SK-N-SH (cell line): ENCODE results near the gene VPS13C. TPM values are rescaled to one million over a fixed set of nuclear protein-coding genes. Genes with fewer than 3 reads are reported as not detected.

ENCODE experiments used
- CTCF ChIA-PET: fragments of 300-600, 350-600 bp; formaldehyde crosslinking; extraction: SDS; loops from one replicate; lab custom pipeline; 2021; lab: Yijun Ruan, JAX
- POLR2A ChIA-PET: fragments of 350-600 bp; sonication (Branson Sonifier 250); formaldehyde crosslinking; extraction: SDS; loops from one replicate; lab custom pipeline; 2020; ENCODE audit warnings: antibody characterized with exemption, inconsistent platforms; lab: Yijun Ruan, JAX
- DNase-seq: peaks from one replicate; pipeline ENCODE4 v3.0.0; 2012
- H2AFZ ChIP-seq: fragments of 200-600 bp; sonication (generic); 2 replicates; pipeline ENCODE4 v1.8.1; 2016; ENCODE audit warnings: antibody characterized with exemption, mild to moderate bottlenecking, low read depth
- H3F3A ChIP-seq: fragments of 200-600 bp; sonication (generic); replicated peaks from 2 replicates; pipeline ENCODE3; 2016; ENCODE audit warnings: antibody characterized with exemption, mild to moderate bottlenecking; ENCODE audit not compliant: insufficient read depth
- H3K27ac ChIP-seq, 2 experiments: fragments of 200-500 bp in 1 of 2; fragments of 200-600 bp in 1 of 2; sonication (Bioruptor generic) in 1 of 2; sonication (generic), shearing (Covaris generic) in 1 of 2; 2 replicates each; pipeline versions ENCODE4 v1.5.1 to v1.6.1; 2014 to 2016; ENCODE audit warnings: low read depth in 2 of 2, inconsistent platforms in 1 of 2, low read length in 1 of 2, mild to moderate bottlenecking in 1 of 2, mixed read lengths in 1 of 2
- H3K27me3 ChIP-seq: fragments of 200-600 bp; sonication (generic), shearing (Covaris generic); 2 replicates; pipeline ENCODE4 v1.6.1; 2016; ENCODE audit warnings: mixed run types; ENCODE audit not compliant: insufficient read depth
- H3K36me3 ChIP-seq, 2 experiments: fragments of 200-500 bp in 1 of 2; fragments of 200-600 bp in 1 of 2; sonication (Bioruptor generic) in 1 of 2; sonication (generic) in 1 of 2; replicated peaks in 1 of 2; 2 replicates each; pipeline versions ENCODE3 to v1.5.1; 2014 to 2016; ENCODE audit warnings: low read length in 1 of 2, mild to moderate bottlenecking in 1 of 2; ENCODE audit not compliant: insufficient read depth in 2 of 2, control insufficient read depth in 1 of 2
- H3K4me1 ChIP-seq, 2 experiments: fragments of 200-500 bp in 1 of 2; fragments of 200-600 bp in 1 of 2; sonication (Bioruptor generic) in 1 of 2; sonication (generic), shearing (Covaris generic) in 1 of 2; 2 replicates each; pipeline versions ENCODE4 v1.5.1 to v1.6.1; 2014 to 2016; ENCODE audit warnings: low read depth in 1 of 2, low read length in 1 of 2, mixed run types in 1 of 2; ENCODE audit not compliant: insufficient read depth in 2 of 2, control insufficient read depth in 1 of 2
- H3K4me2 ChIP-seq: fragments of 200-600 bp; sonication (generic), shearing (Covaris generic); 2 replicates; pipeline ENCODE4 v1.6.1; 2017; ENCODE audit warnings: mixed run types
- H3K4me3 ChIP-seq, 2 experiments: fragments of 200-500 bp in 1 of 2; fragments of 200-600 bp in 1 of 2; sonication (Bioruptor generic) in 1 of 2; sonication (generic), shearing (Covaris generic) in 1 of 2; 2 replicates each; pipeline versions ENCODE4 v1.5.1 to v1.8.1; 2014 to 2016; ENCODE audit warnings: low read depth in 2 of 2, inconsistent platforms in 1 of 2, low read length in 1 of 2, mild to moderate bottlenecking in 1 of 2, mixed read lengths in 1 of 2, moderate library complexity in 1 of 2
- H3K79me2 ChIP-seq: fragments of 200-600 bp; sonication (generic); 2 replicates; pipeline ENCODE4 v1.8.1; 2017; ENCODE audit warnings: mild to moderate bottlenecking; ENCODE audit not compliant: insufficient read depth
- H3K9ac ChIP-seq: fragments of 200-600 bp; sonication (generic); 2 replicates; pipeline ENCODE4 v1.6.1; 2017; ENCODE audit warnings: mixed run types
- H3K9me2 ChIP-seq: fragments of 200-600 bp; sonication (generic); 2 replicates; pipeline ENCODE4 v1.6.1; 2017; ENCODE audit warnings: mixed run types
- H3K9me3 ChIP-seq: fragments of 200-600 bp; sonication (generic); 2 replicates; pipeline ENCODE4 v1.6.1; 2017; ENCODE audit warnings: mixed run types, mild to moderate bottlenecking, moderate library complexity
- H4K20me1 ChIP-seq: fragments of 200-600 bp; sonication (generic); 2 replicates; pipeline ENCODE4 v1.6.1; 2017; ENCODE audit warnings: mild to moderate bottlenecking, mixed run types; ENCODE audit not compliant: insufficient read depth
- CTCF ChIP-seq: fragments of 200-600 bp; sonication (generic); IDR thresholded peaks from 2 replicates; pipeline ENCODE4 v1.6.1; 2017; ENCODE audit warnings: antibody characterized with exemption, mild to moderate bottlenecking, moderate library complexity
- FOSL2 ChIP-seq: IDR thresholded peaks from 2 replicates; pipeline ENCODE4 v1.4.0; 2012; ENCODE audit warnings: low read depth, mild to moderate bottlenecking, moderate library complexity, borderline replicate concordance
- FOXM1 ChIP-seq: IDR thresholded peaks from 2 replicates; pipeline ENCODE4 v1.4.0; 2012; ENCODE audit warnings: low read depth, mild to moderate bottlenecking
- GABPA ChIP-seq: IDR thresholded peaks from 2 replicates; pipeline ENCODE4 v1.4.0; 2012; ENCODE audit warnings: low read depth, mild to moderate bottlenecking
- MEF2A ChIP-seq: IDR thresholded peaks from 2 replicates; pipeline ENCODE4 v1.4.0; 2012; ENCODE audit warnings: low read depth, borderline replicate concordance
- MXI1 ChIP-seq: IDR thresholded peaks from 2 replicates; pipeline ENCODE4 v1.6.1; 2012; ENCODE audit warnings: mild to moderate bottlenecking, low read depth, low read length, improper control_type of control experiment
- POLR2AphosphoS5 ChIP-seq: IDR thresholded peaks from 2 replicates; pipeline ENCODE4 v1.6.1; 2012; ENCODE audit warnings: low read depth, low read length
- RAD21 ChIP-seq: IDR thresholded peaks from 2 replicates; pipeline ENCODE4 v1.6.1; 2012; ENCODE audit warnings: mild to moderate bottlenecking, low read length
- SMC3 ChIP-seq: IDR thresholded peaks from 2 replicates; pipeline ENCODE4 v1.6.1; 2012; ENCODE audit warnings: low read depth, low read length, improper control_type of control experiment
- TEAD4 ChIP-seq: IDR thresholded peaks from 2 replicates; pipeline ENCODE4 v1.4.0; 2012; ENCODE audit warnings: mild to moderate bottlenecking, borderline replicate concordance; ENCODE audit not compliant: insufficient read depth
- YY1 ChIP-seq: IDR thresholded peaks from 2 replicates; pipeline ENCODE4 v1.4.0; 2012; ENCODE audit warnings: low read depth, mild to moderate bottlenecking
- WGBS: methylation state at CpG from one replicate; pipeline ENCODE4 v1.1.6; 2017; ENCODE audit warnings: low lambda C conversion rate; 5-methylcytosine and 5-hydroxymethylcytosine counted together
- polyA plus RNA-seq, 3 experiments: library from polyadenylated mRNA; depleted of rRNA; stranded (reverse); fragments of >200 nt; gene quantifications; 2 replicates each; pipeline ENCODE4 v1.2.3, GENCODE V29; 2012
- TF ChIP-seq, protein P1 (sequence below): IDR thresholded peaks from 2 replicates; pipeline ENCODE4 v1.4.0; 2012; ENCODE audit warnings: low read depth
- TF ChIP-seq, protein P2 (sequence below): IDR thresholded peaks from 2 replicates; pipeline ENCODE4 v1.4.0; 2012; ENCODE audit warnings: low read depth, borderline replicate concordance
- TF ChIP-seq, protein P3 (sequence below): fragments of 150-350 bp; IDR thresholded peaks from 2 replicates; pipeline ENCODE4 v1.6.1; 2017; ENCODE audit warnings: antibody characterized with exemption, low read length, low read depth, borderline replicate concordance

The VPS13C gene
- polyA plus RNA-seq, 1 of the 3 experiments (the other 2 are of a cell fraction) = 5.7 TPM

- no peaks in the 10 kb centered on the region for H4K20me1 ChIP-seq
- H2AFZ ChIP-seq = no peak overlapping the region
- DNase-seq = peak; percentile 52
- H3K27me3 ChIP-seq = no peaks in the 10 kb centered on the region
- POLR2A ChIA-PET = no interaction called here
- no peaks in the 10 kb centered on the region for H3K9me3 ChIP-seq
- no peaks in the 10 kb centered on the region for H3K36me3 ChIP-seq
- no peaks in the 10 kb centered on the region for H3K9me2 ChIP-seq
- H3K27ac ChIP-seq = no peak overlapping the region
- H3K9ac ChIP-seq = no peak overlapping the region
- no peak for TF ChIP-seq FOSL2
- TF ChIP-seq MXI1 = no peak
- no peak for TF ChIP-seq GABPA
- peak; percentile 70 for TF ChIP-seq RAD21
- no peak for TF ChIP-seq YY1
- TF ChIP-seq, protein P1, sequence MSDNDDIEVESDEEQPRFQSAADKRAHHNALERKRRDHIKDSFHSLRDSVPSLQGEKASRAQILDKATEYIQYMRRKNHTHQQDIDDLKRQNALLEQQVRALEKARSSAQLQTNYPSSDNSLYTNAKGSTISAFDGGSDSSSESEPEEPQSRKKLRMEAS = no peak
- TF ChIP-seq FOXM1 = no peak
- TF ChIP-seq, protein P2, sequence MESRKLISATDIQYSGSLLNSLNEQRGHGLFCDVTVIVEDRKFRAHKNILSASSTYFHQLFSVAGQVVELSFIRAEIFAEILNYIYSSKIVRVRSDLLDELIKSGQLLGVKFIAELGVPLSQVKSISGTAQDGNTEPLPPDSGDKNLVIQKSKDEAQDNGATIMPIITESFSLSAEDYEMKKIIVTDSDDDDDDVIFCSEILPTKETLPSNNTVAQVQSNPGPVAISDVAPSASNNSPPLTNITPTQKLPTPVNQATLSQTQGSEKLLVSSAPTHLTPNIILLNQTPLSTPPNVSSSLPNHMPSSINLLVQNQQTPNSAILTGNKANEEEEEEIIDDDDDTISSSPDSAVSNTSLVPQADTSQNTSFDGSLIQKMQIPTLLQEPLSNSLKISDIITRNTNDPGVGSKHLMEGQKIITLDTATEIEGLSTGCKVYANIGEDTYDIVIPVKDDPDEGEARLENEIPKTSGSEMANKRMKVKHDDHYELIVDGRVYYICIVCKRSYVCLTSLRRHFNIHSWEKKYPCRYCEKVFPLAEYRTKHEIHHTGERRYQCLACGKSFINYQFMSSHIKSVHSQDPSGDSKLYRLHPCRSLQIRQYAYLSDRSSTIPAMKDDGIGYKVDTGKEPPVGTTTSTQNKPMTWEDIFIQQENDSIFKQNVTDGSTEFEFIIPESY = no peak
- TF ChIP-seq SMC3 = peak; percentile 46
- peak; percentile 82 for TF ChIP-seq CTCF
- no peak overlapping the region for H3K4me3 ChIP-seq
- no peaks in the 10 kb centered on the region for H3K79me2 ChIP-seq
- H3K4me2 ChIP-seq = no peak overlapping the region
- H3K4me1 ChIP-seq = no peaks in the 10 kb centered on the region; a peak in 1 of 4 replicates
- CTCF ChIA-PET = interaction anchor here (0.6 to 3.7 kb wide), 20 partner anchors 11 to 268 kb away, joined by 3 to 20 read pairs (median 4); partner anchors contain the start of genes C2CD4B and VPS13C
- peaks cover 10% of the 10 kb centered on the region for H3F3A ChIP-seq
Observed at GRCh38 chr15:62071711-62072308, 11.6 kb upstream of the VPS13C start.

GRCh38 chr15:62069551-62069950, 9.3 kb upstream of the VPS13C start:
- H3K4me2 ChIP-seq = no peak overlapping the region
- TF ChIP-seq, protein P3, sequence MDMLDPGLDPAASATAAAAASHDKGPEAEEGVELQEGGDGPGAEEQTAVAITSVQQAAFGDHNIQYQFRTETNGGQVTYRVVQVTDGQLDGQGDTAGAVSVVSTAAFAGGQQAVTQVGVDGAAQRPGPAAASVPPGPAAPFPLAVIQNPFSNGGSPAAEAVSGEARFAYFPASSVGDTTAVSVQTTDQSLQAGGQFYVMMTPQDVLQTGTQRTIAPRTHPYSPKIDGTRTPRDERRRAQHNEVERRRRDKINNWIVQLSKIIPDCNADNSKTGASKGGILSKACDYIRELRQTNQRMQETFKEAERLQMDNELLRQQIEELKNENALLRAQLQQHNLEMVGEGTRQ = no peak
- no peak for TF ChIP-seq POLR2AphosphoS5
- no peak for TF ChIP-seq TEAD4
- no peak for TF ChIP-seq MEF2A
- H3K9me3 ChIP-seq = no peaks in the 10 kb centered on the region
- no peaks in the 10 kb centered on the region for H3K79me2 ChIP-seq
- no peak overlapping the region for H3K4me3 ChIP-seq
- no peak overlapping the region for H3K27ac ChIP-seq
- H3F3A ChIP-seq = peaks cover 10% of the 10 kb centered on the region
- no peaks in the 10 kb centered on the region for H3K36me3 ChIP-seq
- ChIA-PET POLR2A (no interaction called here), CTCF (interaction anchor here (0.7 to 1.7 kb wide), 5 partner anchors 9 to 237 kb away, joined by 3 to 8 read pairs (median 4); partner anchors contain the start of gene VPS13C)
- H4K20me1 ChIP-seq = no peaks in the 10 kb centered on the region
- H2AFZ ChIP-seq = no peak overlapping the region
- H3K27me3 ChIP-seq = no peaks in the 10 kb centered on the region
- no peak for DNase-seq
- no peak overlapping the region for H3K9ac ChIP-seq
- no peaks in the 10 kb centered on the region for H3K4me1 ChIP-seq
- WGBS = 91% methylated on average over 5 of the region's 5 CpGs
- no peaks in the 10 kb centered on the region for H3K9me2 ChIP-seq
